Measurements from ENCODE around the gene GRXCR2. TPM values are rescaled to one million over a fixed set of nuclear protein-coding genes. Genes with fewer than 3 reads are reported as not detected.

GRXCR2 gene
- polyA plus RNA-seq, 1 donor (not counting 4 experiments of a cell fraction or from before 2014, with no cell fraction given), result 0.03 TPM

GRCh38 chr5:145903113-145903512 lies 30.3 kb upstream of the GRXCR2 start:
- no peak overlapping the region for H2AFZ ChIP-seq (ENCODE audit: control insufficient read depth, low read length)
- H4K20me1 ChIP-seq (ENCODE audit: control insufficient read depth, extremely low read depth, insufficient read depth, low read length), result no peaks in the 10 kb centered on the region
- no peak overlapping the region for H3K27ac ChIP-seq (ENCODE audit: control insufficient read depth, insufficient read depth, low read length)
- no peak for TF ChIP-seq EZH2 (IDR thresholded peaks at IDR 0.05; ENCODE audit: low read length)
- TF ChIP-seq CTCF (optimal IDR thresholded peaks at IDR 0.05 in 1 of 3, IDR thresholded peaks at IDR 0.05 in 1 of 3, conservative IDR thresholded peaks at IDR 0.05 in 1 of 3; ENCODE audit: extremely low read depth in 1 of 3, insufficient read depth in 2 of 3, low read length in 3 of 3), result peak in 2 of 3 experiments; percentile 38 to 48
- H3K4me1 ChIP-seq (ENCODE audit: control insufficient read depth, extremely low read depth, insufficient read depth, low read length), result no peaks in the 10 kb centered on the region
- no peaks in the 10 kb centered on the region for H3K36me3 ChIP-seq (ENCODE audit: control insufficient read depth in 2 of 2, extremely low read depth in 1 of 2, insufficient read depth in 2 of 2, low read length in 2 of 2)
- no peak overlapping the region for H3K4me2 ChIP-seq (ENCODE audit: control insufficient read depth, extremely low read depth, insufficient read depth, low read depth, low read length)
- no peak overlapping the region for H3K4me3 ChIP-seq (ENCODE audit: control insufficient read depth in 2 of 3, extremely low read depth in 1 of 3, insufficient read depth in 2 of 3, low read depth in 1 of 3, low read length in 3 of 3)
- H3K27me3 ChIP-seq (ENCODE audit: control insufficient read depth, extremely low read depth, insufficient read depth, low read length), result no peaks in the 10 kb centered on the region
- FAIRE-seq (peak; percentile 13), DNase-seq (ENCODE audit: low read depth, low spot score) (no peak)
- no peaks in the 10 kb centered on the region for H3K9me3 ChIP-seq (ENCODE audit: control insufficient read depth, low read depth, low read length)
- H3K79me2 ChIP-seq (ENCODE audit: control insufficient read depth, insufficient read depth, low read length), result no peaks in the 10 kb centered on the region
- dilution Hi-C loops (cut with MboI; ENCODE audit: extremely low pct_ligation_motif_present, low sequenced_read_pairs), result no loop called here
- H3K9ac ChIP-seq (ENCODE audit: control insufficient read depth, extremely low read depth, insufficient read depth, low read length), result no peak overlapping the region
- H3K9me1 ChIP-seq (ENCODE audit: control insufficient read depth, extremely low read depth, insufficient read depth, low read length), result no peaks in the 10 kb centered on the region

- H3K9ac ChIP-seq (ENCODE audit: control insufficient read depth, extremely low read depth, insufficient read depth, low read length), result no peak overlapping the region
- H3K27ac ChIP-seq (ENCODE audit: control insufficient read depth, insufficient read depth, low read length), result no peak overlapping the region
- no peak for TF ChIP-seq CTCF (optimal IDR thresholded peaks at IDR 0.05 in 1 of 3, IDR thresholded peaks at IDR 0.05 in 1 of 3, conservative IDR thresholded peaks at IDR 0.05 in 1 of 3; ENCODE audit: extremely low read depth in 1 of 3, insufficient read depth in 2 of 3, low read length in 3 of 3)
- no peak for TF ChIP-seq EZH2 (IDR thresholded peaks at IDR 0.05; ENCODE audit: low read length)
- no peaks in the 10 kb centered on the region for H3K9me1 ChIP-seq (ENCODE audit: control insufficient read depth, extremely low read depth, insufficient read depth, low read length)
- no peaks in the 10 kb centered on the region for H3K9me3 ChIP-seq (ENCODE audit: control insufficient read depth, low read depth, low read length)
- H3K27me3 ChIP-seq (ENCODE audit: control insufficient read depth, extremely low read depth, insufficient read depth, low read length), result no peaks in the 10 kb centered on the region
- H3K4me2 ChIP-seq (ENCODE audit: control insufficient read depth, extremely low read depth, insufficient read depth, low read depth, low read length), result no peak overlapping the region
- no peak overlapping the region for H2AFZ ChIP-seq (ENCODE audit: control insufficient read depth, low read length)
- DNase-seq (ENCODE audit: low read depth, low spot score), result no peak
- no peaks in the 10 kb centered on the region for H3K36me3 ChIP-seq (ENCODE audit: control insufficient read depth in 2 of 2, extremely low read depth in 1 of 2, insufficient read depth in 2 of 2, low read length in 2 of 2)
- FAIRE-seq, result no peak
- no peak overlapping the region for H3K4me3 ChIP-seq (ENCODE audit: control insufficient read depth in 2 of 3, extremely low read depth in 1 of 3, insufficient read depth in 2 of 3, low read depth in 1 of 3, low read length in 3 of 3)
- dilution Hi-C loops (cut with MboI; ENCODE audit: extremely low pct_ligation_motif_present, low sequenced_read_pairs), result no loop called here
- H4K20me1 ChIP-seq (ENCODE audit: control insufficient read depth, extremely low read depth, insufficient read depth, low read length), result no peaks in the 10 kb centered on the region
- H3K79me2 ChIP-seq (ENCODE audit: control insufficient read depth, insufficient read depth, low read length), result no peaks in the 10 kb centered on the region
- H3K4me1 ChIP-seq (ENCODE audit: control insufficient read depth, extremely low read depth, insufficient read depth, low read length), result no peaks in the 10 kb centered on the region
Observed at GRCh38 chr5:145902421-145902820, 29.6 kb upstream of the GRXCR2 start.
